Renal cortical epithelial cell (primary cell): ENCODE measurements around the gene FBXL13. TPM values are rescaled to one million over a fixed set of nuclear protein-coding genes. Genes with fewer than 3 reads are reported as not detected.

Experiments
- total RNA-seq: library from RNA; depleted of rRNA; stranded (reverse); fragments of >200 nt; gene quantifications from 2 replicates; pipeline ENCODE4 v1.2.3, GENCODE V29; 2014

The FBXL13 gene
- total RNA-seq, 1 donor from 2014 or later: 4.3 TPM

Other genes starting within 250 kb of the FBXL13 start
- gene LRRC17, start 161.8 kb downstream of the FBXL13 start, total RNA-seq: 1.1 and 2.6 TPM in 2 replicates
- 53.7 and 67.9 TPM in 2 replicates for gene ARMC10, start 344 bp upstream of the FBXL13 start, total RNA-seq
- gene NAPEPLD, start 74.3 kb upstream of the FBXL13 start, total RNA-seq: 22.1 and 37.2 TPM in 2 replicates
- 86.4 and 91.5 TPM in 2 replicates for gene PMPCB, start 222.6 kb upstream of the FBXL13 start, total RNA-seq